GM18858 (cell line): ENCODE data around the gene SHISA9.

Source experiments
- ATAC-seq: cut with Tn5 transposase; IDR thresholded peaks from one replicate; pipeline ENCODE4 v1.9.1; 2021; ENCODE audit not compliant: unreplicated experiment

The SHISA9 gene

DNA sequence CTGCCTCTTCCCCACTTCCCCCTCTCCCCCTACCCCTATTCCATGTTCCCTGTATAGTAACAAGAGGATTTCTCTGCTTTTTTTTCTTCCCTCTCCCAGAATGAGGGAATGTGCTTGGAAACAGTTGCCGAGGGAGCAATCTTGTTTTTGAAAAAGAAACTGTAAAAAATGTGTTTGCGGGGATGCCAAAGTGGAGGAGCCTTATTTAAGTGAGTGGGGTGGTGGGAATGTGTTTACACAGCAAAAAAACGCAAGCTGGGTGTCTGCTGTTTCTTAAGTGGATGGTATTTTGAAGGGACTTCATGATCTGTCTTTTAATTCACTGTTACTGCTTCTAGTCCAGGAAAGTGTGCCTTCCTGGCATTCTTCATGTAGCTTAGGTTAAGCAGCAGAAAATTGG lies 254.4 kb downstream of the SHISA9 start:
- ATAC-seq: no peak

DNA sequence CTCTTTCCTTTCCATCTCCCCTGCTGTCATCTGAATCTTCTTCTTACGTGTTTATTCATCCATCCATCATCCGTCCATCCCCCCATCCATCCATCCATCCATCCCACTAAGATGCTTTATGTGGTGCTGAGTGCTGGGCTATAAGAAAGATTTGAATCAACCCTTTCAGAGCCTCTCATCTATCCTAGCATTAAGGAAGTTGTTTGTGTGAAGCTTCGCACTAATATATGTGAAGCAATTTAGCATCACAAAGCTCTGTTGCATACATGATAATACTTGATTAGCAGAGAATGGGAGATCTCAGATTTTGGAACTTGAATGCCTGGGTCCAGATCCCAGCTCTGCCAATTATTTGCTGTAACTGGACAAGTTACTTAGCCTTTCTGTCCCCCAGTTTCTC lies 255.7 kb downstream of the SHISA9 start:
- ATAC-seq: no peak

DNA sequence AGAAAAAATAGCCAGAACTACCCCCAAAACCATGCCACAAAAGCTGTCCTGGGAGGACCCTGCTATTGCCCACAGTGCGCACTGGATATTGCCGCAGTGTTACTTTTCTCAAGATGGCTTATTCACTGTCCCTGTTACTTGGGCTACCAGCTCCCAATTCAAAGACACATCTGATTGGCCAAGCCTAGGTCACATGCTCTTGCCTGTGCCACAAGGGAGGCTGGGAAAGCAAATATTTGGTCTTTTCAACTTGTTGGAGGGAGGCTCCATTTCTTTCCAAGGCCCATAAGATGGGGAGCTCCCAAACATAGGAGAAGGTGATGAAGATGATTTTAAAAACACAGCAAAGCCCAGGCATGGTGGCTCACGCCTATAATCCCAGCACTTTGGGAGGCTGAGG lies 257.0 kb downstream of the SHISA9 start:
- no peak for ATAC-seq

DNA sequence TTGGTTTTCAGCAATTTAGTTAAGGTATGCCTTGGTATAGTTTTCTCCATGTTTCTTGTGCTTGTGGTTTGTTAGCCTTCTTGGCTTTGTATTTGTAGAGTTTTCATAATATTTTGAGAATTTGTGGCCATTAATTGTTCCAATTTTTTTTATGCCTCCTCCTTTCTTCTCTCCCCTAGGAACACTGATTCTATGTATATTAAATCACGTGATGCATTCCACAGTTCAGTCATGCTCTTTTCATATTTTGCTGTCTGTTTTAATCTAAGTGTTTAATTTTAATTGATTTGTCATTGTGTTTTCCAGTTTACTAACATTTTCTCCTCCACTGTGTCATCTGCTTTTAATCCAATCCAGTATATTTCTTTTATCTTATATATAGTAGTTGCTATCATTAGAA lies 263.6 kb downstream of the SHISA9 start:
- ATAC-seq: no peak

DNA sequence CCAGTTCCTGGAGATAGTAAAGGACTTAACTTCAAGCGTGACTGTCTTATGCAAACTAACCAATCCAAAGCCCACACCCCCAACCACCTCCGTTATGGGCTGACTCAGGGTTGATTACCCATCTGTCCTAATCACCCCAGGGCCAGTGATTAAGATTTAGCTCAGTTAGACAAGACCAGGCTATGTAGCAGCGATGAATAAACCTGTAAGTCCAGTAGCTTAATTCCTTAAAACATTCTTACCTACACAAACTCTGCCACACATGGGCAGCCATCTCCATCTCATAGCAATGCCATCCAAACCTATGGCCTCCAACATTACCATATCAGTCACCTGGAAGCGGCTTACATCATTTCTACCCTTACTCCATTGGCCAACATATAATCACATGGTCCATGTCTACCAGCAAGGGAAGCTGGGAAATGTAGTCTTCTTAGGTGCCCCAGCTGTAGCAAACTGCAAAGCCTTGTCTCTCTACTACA lies 266.7 kb downstream of the SHISA9 start:
- no peak for ATAC-seq

DNA sequence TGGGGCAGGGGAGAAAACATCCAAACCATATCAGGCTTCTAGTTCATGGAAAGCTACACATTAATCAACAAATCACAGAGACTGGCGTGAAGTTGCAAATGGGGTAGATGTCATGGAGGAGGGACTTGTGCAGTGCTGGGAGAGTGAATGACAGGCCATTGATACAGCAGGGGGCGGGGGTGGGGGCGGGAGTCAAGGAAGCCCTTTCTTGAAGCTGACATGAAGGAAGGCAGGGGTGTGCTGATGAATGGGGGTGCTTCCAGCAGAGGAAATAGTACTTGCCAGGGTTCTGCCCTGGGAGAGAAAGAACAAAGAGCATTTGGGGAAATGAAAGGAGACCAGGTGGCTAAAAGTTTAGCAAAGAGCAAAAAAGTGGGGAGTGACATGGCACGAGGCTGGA lies 269.9 kb downstream of the SHISA9 start:
- no peak for ATAC-seq

DNA sequence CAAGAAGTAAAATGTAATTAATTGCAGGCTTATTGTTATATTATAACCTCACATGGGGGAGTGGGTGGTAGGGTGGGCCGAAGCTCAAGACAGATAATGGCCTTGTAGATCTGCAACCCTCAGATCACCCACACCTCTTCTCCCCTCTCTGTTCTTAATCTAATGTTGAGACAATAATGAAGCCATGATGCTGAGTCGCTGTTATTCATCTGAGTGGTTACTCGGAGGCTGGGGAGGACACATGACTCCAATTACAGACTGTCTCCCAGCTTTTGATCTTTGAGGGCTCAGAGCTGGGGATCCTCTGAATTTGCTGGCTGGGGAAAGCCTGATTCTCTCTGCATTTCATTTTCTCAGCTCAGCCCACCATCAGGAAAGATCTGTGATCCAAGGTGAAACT lies 275.3 kb downstream of the SHISA9 start:
- no peak for ATAC-seq

DNA sequence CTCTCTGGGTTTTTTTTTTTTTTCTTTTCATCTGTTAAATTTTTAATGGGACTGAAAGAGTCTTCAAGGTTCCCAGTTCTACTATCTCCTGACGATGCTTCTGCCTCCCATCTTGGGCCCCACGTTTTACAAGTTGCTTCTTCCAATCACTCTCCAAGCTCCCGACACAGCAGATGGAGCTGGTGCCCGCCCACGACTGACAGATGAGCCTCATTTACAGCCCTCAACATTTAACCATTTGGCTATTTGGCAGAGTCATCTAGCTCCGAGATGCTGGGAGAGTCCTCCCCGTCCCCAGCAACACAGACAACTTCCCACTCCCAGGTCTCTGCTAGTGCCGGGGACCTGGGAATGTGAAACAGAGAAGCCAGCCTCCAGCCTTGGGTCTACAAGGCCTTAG lies 276.9 kb downstream of the SHISA9 start:
- no peak for ATAC-seq

DNA sequence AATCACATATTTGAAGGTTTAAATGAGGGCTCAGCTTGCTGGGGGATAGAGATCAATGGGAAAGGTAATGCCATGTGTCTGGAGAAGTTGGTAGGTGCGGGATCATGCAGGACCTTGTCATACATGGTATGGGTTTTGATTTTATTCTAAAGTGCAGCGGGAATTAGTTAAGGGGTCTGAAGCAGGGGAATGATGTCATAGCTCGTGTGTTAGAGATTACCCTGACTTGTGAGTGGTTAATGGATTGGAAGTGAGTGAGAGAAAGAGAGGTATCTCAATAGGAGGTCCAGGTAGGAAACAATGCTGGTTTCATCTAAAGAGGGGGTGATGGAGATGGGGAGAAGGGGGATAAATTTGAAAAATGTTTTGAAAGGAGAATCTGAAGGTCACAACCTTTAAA lies 280.0 kb downstream of the SHISA9 start:
- no peak for ATAC-seq

DNA sequence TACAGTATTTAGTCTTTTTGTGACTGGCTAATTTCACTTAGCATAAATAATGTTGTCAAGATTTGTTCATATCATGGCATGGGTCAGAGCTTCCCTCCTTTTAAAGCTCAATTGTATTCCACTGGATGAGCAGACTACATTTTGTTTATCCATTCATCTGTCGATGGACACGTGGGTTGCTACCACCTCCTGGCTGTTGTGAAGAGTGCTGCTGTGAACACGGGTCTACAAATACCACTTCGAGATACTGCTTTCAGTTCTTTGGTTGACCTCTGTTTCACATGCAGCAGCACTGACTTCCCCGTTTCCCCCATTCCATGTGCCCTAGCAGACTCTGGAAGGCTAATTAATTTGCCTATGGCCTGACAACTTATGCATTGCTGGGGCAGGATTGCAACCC lies 285.4 kb downstream of the SHISA9 start:
- ATAC-seq: no peak

DNA sequence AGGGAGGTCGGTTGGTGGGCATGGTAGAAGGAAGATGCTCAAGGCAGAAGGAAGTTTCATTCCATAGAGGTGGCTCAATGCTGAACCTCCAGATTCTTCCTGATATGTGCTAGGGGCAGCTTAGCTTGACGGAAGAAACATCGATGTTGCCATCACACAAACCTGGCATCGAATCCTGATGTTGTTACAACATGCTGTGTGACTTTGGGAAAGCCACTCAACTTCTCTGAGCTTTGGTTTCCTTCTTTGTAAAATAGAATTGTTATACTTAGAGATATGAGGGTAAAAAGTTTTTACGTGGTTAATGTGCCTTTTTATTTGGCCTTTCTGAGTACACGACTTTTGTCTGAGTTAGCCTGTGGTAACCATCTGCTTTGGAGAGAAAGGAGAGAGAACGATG lies 287.9 kb downstream of the SHISA9 start:
- ATAC-seq: no peak

DNA sequence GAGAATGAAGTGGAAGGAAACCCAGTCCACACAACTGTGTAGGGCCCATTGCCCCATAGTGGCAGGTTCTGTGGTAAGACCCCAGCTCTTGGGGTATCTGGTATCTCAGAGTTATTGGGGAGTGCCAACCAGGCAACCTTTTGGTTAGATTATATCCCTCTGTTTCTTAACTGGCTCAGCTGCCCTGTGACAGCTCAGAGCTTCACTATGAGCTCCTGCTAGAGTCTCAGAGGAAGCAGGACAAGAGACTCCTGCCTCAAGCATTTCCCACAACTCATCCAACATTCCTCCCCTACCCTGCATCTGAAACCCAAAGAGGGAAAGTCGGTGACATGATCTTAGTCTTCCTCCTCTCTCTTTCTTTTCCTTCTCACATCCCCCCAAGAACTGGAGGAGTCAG lies 292.3 kb downstream of the SHISA9 start:
- no peak for ATAC-seq

DNA sequence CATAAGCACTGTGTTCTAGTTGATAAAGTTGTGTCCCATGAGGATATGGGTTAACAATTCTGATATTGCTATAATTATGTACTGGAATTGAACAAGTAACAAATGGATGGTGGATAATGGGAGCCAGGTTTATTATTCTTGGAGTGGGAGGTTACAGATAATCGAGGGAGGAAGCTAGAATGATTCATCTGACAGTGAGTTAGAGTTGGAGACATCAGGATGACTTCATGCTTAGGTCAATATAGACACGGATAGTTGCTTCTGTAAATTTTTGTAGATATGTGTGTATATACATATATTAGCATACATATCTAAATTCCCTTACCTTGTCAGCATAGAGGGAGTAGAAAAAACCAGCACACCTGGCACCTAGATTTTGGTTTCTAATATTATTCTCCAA lies 293.4 kb downstream of the SHISA9 start:
- ATAC-seq: no peak

DNA sequence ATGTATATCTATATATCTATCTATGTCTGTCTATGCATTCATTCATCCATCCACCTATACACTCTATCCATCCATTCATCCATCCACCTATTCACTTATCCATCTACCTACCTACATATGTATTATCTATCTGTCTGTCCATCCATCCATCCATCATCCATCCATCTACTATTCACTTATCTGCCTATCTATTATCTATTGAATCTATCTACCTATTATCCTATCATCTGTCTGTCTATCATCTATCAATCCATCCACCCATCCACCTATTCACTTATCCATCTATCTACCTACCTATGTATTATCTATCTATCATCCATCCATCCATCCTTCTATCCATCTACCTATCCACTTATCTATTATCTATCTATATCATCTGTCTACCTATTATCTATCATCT lies 302.3 kb downstream of the SHISA9 start:
- no peak for ATAC-seq

DNA sequence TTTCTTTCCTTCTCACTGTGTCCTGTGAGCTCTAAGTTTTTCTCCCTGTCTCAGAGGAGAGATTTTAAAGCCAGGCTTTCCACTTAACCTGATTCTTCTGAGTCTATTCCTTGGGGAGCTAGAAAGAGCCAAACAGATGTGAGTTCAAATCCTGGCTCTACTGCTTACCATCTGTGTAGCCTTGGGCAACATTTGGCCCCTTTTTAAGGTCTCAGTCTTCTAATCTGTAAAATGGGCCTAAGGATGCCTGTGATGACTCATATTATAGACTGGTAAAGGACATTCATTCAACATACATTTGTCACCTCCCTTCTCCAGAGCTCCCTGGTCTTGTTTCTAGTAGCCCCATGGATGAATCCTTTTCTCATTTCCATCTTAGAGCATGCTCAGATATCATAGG lies 304.0 kb downstream of the SHISA9 start:
- ATAC-seq: no peak

DNA sequence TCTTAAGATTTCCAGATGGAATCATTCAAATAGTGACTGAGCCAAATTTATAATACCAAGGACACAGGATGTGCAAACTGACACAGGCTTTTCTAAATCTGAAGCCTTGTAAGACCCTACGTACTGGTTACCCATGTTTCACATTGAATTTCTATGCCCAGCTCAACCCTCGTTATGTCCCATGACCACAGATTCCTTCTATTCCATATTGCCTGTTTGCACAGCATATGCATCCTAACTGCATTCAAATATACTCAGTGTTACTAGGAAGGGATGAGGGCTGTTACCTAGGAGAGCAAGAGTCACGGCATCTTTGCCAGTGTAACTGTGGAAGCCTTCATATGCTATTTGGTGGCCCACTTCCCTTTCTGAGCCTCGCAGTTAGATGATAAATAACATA lies 305.2 kb downstream of the SHISA9 start:
- ATAC-seq: no peak

DNA sequence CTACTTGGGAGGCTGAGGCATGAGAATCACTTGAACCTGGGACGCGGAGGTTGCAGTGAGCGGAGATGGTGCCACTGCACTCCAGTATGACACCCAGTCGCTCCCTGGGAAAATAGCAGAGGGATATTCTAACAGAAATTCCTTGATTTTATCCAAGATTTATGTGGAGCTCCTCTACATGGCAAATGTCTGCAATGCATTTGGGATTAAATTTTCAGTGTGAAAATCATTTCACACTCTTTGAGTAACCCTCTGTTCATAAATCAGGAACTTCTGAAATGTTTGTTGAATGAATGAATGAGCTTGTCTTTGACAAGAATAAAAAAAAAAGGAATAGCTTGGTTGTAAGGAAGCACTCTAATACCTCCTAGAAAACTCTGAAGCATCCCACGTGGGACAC lies 305.8 kb downstream of the SHISA9 start:
- no peak for ATAC-seq

DNA sequence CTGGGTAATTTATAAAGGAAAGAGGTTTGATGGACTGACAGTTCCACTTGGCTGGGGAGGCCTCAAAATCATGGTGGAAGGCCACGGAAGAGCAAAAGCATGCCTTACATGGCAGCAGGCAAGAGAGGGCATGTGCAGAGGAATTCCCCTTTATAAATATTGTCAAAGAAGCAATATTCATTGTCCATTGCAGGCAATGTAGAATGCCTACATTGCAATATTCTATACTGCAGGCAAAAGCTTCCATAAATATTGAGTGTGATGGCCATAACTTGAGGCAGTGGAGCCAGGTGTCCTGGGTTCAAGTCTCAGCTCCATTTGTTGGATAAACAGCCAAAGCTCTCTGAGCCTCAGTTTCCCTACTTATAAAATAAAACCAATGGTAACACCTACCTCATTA lies 322.3 kb downstream of the SHISA9 start:
- ATAC-seq: no peak

DNA sequence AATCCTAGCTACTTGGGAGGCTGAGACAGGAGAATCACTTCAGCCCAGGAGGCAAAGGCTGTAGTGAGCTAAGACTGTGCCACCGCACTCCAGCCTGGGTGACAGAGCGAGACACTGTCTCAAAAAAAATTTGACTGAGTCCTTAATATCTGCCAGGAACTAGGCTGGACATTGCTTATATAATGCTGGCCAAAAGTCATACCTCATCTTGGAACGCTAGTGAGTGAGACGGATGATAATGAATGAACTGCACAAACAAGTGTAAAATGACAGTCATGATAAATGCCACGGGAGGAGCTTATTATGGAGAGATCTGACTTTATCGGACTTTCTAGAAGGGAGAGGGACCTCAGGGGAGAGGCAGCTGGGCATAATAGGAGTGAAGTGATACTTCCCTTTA lies 327.6 kb downstream of the SHISA9 start:
- ATAC-seq: no peak

DNA sequence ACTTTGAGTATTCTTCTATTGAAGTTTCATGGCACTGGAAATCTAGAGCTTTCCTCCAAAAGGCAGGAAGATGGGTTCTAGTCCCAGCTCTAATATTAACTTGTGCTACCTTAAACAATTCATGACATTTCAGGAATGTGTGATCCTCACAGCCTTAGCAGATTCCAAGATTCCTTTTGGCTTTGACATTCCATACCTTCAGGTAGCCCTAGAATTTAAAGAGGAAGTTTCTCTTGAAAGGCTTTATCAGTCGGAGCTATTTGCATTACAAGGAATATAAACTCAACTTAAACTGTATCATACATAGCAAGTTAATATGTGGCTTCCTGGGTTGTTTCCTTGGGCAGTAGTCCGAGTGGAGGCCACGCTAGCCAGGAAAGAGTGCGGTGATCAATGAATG lies 330.0 kb downstream of the SHISA9 start:
- ATAC-seq: no peak

DNA sequence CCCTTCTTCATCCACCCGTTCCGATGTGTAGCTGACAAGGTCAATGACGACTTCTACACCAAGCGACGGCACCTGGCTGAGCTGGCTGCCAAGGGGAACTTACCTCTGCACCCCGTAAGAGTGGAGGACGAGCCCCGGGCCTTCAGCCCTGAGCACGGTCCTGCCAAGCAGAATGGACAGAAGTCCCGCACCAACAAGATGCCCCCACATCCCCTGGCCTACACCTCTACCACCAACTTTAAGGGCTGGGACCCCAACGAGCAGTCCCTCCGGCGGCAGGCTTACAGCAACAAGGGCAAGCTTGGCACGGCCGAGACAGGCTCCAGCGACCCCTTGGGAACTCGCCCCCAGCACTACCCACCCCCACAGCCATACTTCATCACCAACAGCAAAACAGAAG lies 333.6 kb downstream of the SHISA9 start:
- no peak for ATAC-seq

DNA sequence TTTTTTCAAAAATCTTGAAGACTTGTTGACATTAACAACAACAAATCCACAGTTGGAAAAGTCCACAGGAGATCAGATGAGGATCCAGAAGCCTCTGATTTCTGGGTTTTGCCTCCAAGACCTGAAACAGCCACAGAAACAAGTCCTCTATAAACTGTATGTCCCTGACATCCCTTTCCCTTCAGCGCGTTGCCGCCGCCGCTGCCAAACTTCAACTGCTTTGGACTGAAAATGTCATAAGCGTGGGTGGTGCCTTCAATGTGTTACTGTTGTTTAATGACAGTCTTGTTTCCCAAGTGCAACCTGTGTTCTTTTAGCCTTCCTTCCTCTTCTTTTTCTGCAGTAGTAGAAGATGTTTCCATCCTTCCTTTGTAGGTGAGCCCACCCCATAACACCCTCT lies 334.9 kb downstream of the SHISA9 start:
- ATAC-seq: no peak

DNA sequence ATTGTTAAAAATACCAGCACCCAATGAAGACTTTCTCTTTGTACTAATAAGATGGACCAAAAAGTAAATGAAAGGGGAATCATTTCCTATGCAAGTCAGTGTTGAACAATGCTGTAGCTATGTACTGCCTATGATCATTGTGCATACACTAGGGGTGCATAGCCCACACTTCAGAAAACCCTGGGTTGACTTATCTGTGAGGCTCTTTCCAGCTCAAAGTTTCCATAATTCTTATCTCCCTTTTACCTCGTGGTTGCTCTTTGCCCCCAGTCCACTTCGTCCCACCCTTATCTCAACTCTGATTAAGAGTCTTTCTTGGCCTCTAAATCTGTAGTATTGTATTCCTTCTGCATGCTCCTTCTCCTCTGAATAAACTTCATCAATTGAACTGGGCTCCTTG lies 336.8 kb downstream of the SHISA9 start:
- ATAC-seq: no peak

DNA sequence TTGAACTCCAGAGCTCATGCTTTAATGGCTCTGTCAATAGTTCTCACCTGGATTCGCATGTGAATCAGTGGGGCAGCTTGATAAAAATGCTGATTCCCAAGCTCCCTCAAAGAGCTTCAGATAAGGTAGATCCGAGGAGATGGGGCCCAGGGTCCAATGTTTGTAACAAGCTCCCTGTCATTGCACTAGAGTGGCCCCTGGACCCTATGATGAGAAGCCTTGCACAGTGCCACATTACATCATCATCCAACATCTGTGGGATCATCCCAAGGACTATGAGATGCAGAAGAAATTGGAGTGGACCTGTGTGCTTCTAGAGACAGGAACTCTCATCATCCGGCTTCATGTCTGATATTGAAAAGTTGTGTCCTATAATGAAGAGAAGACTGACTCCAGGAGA lies 340.8 kb downstream of the SHISA9 start:
- no peak for ATAC-seq
